ENCODE measurements around the gene VAV2. TPM values are rescaled to one million over a fixed set of nuclear protein-coding genes. Genes with fewer than 3 reads are reported as not detected.

Gene VAV2
- total RNA-seq, 3 donors from 2014 or later, result 29.4 to 34.8 (median 34.5) TPM

- Histone ChIP-seq H3K9me3 (no peaks in the 10 kb centered on the region), H3K4me3 (no peak overlapping the region), H3K36me3 (ENCODE audit: low read depth) (no peaks in the 10 kb centered on the region), H3K4me1 (ENCODE audit: low read depth) (peaks cover 21% of the 10 kb centered on the region)
- intact Hi-C loops (cut with DNase I, micrococcal nuclease), result no loop called here
- TF ChIP-seq CTCF (IDR thresholded peaks at IDR 0.05), result no peak
- ATAC-seq (no peak), DNase-seq (peak in 1 of 3 donors; percentile 43)
These were observed 207.2 kb downstream of the VAV2 start for GRCh38 chr9:133784731-133785561.

DNA sequence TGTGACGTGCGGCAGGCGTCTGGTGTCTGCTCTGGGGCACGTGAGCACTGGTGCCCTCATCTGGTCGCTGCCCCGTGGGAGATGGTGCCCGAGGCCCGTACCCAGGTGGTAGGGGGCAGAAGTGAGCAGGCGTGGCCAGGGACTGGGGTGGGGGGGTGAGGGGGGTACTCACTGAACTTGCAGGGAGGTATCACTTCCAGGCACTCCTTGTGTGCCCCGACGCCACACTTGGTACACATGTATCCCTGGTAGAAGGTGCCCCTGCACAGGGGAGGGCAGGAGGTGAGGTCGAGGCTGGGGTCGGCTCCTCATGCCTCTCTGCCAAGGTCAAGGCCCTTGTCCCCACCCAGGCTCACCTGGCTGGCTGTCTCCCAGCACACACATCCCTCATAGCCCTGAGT, 208.8 kb downstream of the VAV2 start:
- intact Hi-C loops (cut with DNase I, micrococcal nuclease), result no loop called here
- DNase-seq, result peak in 1 of 3 donors; percentile 43
- Histone ChIP-seq H3K9me3 (no peaks in the 10 kb centered on the region), H3K4me1 (ENCODE audit: low read depth) (peaks cover 10% of the 10 kb centered on the region), H3K4me3 (no peak overlapping the region), H3K36me3 (ENCODE audit: low read depth) (no peaks in the 10 kb centered on the region)
- no peak for ATAC-seq
- no peak for TF ChIP-seq CTCF (IDR thresholded peaks at IDR 0.05)

DNA sequence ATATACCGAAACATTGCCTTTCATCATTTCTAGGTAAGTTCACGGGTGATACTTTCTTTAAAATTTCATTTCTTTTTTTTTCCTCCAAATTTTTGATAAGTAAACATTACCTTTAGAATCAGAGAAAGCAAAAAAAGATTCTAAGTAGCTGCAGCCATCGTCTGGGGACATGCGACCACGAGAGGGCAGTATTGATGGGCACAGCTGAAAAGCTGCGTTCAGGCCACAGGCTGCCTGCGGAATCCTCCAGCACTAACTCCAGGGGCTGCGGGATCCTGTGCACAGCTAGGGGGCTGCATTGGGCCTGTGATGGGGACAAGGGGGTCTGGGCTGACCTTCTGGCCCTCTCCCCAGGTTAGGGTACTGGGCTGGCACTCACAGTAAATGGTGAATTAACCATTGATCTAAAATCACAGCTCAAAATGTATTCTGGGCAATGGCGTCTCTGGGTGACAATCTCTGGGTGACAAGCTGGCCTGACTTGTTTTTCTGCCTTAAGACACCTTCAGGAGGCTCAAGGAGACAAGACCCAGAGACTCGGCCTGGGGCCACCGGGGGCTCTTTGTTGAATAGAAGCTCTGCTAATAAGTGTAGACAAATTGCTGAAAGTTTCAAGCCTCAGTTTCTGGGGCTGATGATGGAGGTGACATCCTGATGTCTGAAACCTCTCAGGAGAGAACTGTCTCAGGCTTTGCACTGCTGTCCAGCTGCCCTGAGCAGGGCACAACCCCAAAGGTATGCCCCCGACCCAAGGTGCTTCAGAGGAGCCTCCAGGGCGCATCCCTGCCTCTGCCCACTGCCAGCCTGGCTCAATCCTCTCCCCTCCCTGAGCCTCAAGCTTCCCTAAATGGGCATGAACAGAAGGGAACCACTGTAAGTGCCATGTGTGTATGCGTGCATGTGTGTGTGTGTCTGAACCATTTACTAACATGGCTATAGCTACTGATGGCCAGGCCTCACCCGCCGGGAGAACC, 209.7 kb downstream of the VAV2 start:
- ATAC-seq, result peak; percentile 76
- intact Hi-C loops (cut with DNase I, micrococcal nuclease), result no loop called here
- peak; percentile 66 for TF ChIP-seq CTCF (IDR thresholded peaks at IDR 0.05)
- H3K4me1 ChIP-seq (ENCODE audit: low read depth), result peaks cover 2% of the 10 kb centered on the region
- no peaks in the 10 kb centered on the region for H3K9me3 ChIP-seq
- H3K4me3 ChIP-seq, result no peak overlapping the region
- H3K36me3 ChIP-seq (ENCODE audit: low read depth), result no peaks in the 10 kb centered on the region
- DNase-seq, result peak; percentile 67 to 91 (median 76)

DNA sequence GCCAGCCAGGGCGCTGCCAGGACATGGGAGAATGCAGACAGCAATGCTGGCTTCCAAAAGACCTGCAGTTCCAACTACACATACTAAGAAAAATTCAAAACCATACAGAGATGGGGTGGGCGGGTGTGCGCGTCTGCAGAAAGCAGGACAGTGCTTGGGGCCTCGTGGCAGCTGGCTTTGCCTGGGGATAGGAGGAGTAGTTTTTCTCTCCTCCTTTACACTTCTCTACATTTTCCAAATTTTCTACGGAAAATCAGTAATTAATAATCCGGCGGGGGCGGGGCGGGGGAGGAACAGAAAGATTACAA, 210.3 kb downstream of the VAV2 start:
- DNase-seq, result peak in 1 of 3 donors; percentile 22
- no peak for ATAC-seq
- H3K9me3 ChIP-seq, result no peaks in the 10 kb centered on the region
- no peak overlapping the region for H3K4me3 ChIP-seq
- intact Hi-C loops (cut with DNase I, micrococcal nuclease), result no loop called here
- H3K36me3 ChIP-seq (ENCODE audit: low read depth), result no peaks in the 10 kb centered on the region
- no peak for TF ChIP-seq CTCF (IDR thresholded peaks at IDR 0.05)
- no peaks in the 10 kb centered on the region for H3K4me1 ChIP-seq (ENCODE audit: low read depth)

DNA sequence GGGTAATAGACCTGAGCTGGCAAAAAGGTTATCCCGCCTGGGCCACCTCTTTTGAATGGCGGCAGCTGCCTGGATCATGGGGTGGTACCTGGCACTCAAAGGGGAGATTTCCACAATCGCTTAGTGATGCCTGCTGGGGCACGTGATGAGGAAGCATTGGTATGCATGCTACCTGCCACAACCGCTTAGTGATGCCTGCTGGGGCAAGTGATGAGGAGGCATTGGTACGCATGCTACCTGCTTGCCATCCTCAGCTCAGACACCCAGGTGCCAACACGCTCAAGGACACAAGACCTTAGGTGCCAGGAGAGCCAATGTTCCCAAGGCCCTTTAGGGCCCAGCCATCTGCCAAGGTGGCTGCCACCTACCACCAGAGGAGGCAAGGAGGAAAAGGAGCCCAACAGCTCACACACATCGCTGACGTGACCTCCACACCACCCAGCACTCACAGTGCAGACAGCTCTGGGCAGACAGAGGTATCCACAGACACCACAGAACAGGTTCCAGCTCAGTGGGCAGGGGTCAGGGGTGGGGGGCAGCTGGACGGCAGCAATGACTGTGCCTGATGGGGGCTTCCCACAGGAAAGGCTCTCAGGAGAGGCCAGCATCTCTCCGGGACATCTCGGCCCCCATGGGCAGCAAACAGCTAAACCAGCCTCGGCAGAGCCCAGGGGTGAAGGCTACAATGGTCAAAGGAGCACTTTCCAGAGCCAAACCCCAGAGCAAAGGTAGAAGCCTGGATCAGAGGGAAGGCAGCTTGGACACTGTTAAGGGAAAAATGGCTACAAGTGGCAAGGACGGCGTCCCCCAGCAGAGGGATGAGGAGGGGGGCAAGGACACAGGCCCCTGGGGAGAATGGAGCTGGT, 210.9 kb downstream of the VAV2 start:
- Histone ChIP-seq H3K4me1 (ENCODE audit: low read depth) (no peaks in the 10 kb centered on the region), H3K36me3 (ENCODE audit: low read depth) (no peaks in the 10 kb centered on the region), H3K4me3 (no peak overlapping the region), H3K9me3 (no peaks in the 10 kb centered on the region)
- TF ChIP-seq CTCF (IDR thresholded peaks at IDR 0.05), result no peak
- ATAC-seq, result no peak
- intact Hi-C loops (cut with DNase I, micrococcal nuclease), result no loop called here
- peak in 2 of 3 donors; percentile 10 to 25 for DNase-seq
